Mesothelial cell of epicardium (in vitro differentiated cells): ENCODE measurements around the gene CENPM. TPM values are rescaled to one million over a fixed set of nuclear protein-coding genes. Genes with fewer than 3 reads are reported as not detected.

Source experiments
- DNase-seq, 2 experiments: peaks; one replicate each; pipeline ENCODE4 v3.0.0; 2021; ENCODE audit warnings: low spot score in 2 of 2; ENCODE audit not compliant: unreplicated experiment in 2 of 2
- H3K27ac Mint-ChIP-seq: 2 replicates; pipeline ENCODE4 v1.8.0; 2021; ENCODE audit warnings: mixed read lengths
- H3K27me3 Mint-ChIP-seq: 2 replicates; pipeline ENCODE4 v1.8.0; 2021; ENCODE audit warnings: low read depth, mixed read lengths
- H3K36me3 Mint-ChIP-seq: 2 replicates; pipeline ENCODE4 v1.8.0; 2021; ENCODE audit warnings: mixed read lengths
- H3K4me1 Mint-ChIP-seq: 2 replicates; pipeline ENCODE4 v1.8.0; 2021; ENCODE audit warnings: mixed read lengths
- H3K4me3 Mint-ChIP-seq: 2 replicates; pipeline ENCODE4 v1.8.0; 2021; ENCODE audit warnings: mild to moderate bottlenecking, moderate library complexity, mixed read lengths
- H3K9me3 Mint-ChIP-seq: 2 replicates; pipeline ENCODE4 v1.8.0; 2021; ENCODE audit warnings: mixed read lengths
- total RNA-seq: library from RNA; stranded (reverse); gene quantifications from 3 replicates; pipeline ENCODE4 v1.2.1, GENCODE V29; 2021
- TF ChIP-seq, protein P1 (sequence below): fragments of 200-600 bp; sonication (generic); IDR thresholded peaks from one replicate; pipeline ENCODE4 v1.5.0; 2021; ENCODE audit warnings: antibody characterized with exemption; ENCODE audit not compliant: unreplicated experiment

Gene CENPM
- total RNA-seq, 1 donor from 2014 or later, result 13.3 TPM

GRCh38 chr22:41936894-41937169, 10.1 kb downstream of the CENPM start:
- H3K27ac Mint-ChIP-seq, result no peak overlapping the region
- H3K4me1 Mint-ChIP-seq, result no peaks in the 10 kb centered on the region
- H3K27me3 Mint-ChIP-seq, result no peaks in the 10 kb centered on the region
- TF ChIP-seq, protein P1, sequence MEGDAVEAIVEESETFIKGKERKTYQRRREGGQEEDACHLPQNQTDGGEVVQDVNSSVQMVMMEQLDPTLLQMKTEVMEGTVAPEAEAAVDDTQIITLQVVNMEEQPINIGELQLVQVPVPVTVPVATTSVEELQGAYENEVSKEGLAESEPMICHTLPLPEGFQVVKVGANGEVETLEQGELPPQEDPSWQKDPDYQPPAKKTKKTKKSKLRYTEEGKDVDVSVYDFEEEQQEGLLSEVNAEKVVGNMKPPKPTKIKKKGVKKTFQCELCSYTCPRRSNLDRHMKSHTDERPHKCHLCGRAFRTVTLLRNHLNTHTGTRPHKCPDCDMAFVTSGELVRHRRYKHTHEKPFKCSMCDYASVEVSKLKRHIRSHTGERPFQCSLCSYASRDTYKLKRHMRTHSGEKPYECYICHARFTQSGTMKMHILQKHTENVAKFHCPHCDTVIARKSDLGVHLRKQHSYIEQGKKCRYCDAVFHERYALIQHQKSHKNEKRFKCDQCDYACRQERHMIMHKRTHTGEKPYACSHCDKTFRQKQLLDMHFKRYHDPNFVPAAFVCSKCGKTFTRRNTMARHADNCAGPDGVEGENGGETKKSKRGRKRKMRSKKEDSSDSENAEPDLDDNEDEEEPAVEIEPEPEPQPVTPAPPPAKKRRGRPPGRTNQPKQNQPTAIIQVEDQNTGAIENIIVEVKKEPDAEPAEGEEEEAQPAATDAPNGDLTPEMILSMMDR, result no peak
- no peaks in the 10 kb centered on the region for H3K9me3 Mint-ChIP-seq
- DNase-seq, result no peak
- no peak overlapping the region for H3K4me3 Mint-ChIP-seq
- peaks cover 2% of the 10 kb centered on the region for H3K36me3 Mint-ChIP-seq

- no peaks in the 10 kb centered on the region for H3K4me1 Mint-ChIP-seq
- no peak for DNase-seq
- no peaks in the 10 kb centered on the region for H3K9me3 Mint-ChIP-seq
- H3K4me3 Mint-ChIP-seq, result no peak overlapping the region
- H3K27me3 Mint-ChIP-seq, result no peaks in the 10 kb centered on the region
- H3K36me3 Mint-ChIP-seq, result no peaks in the 10 kb centered on the region
- TF ChIP-seq, protein P1, result no peak
- H3K27ac Mint-ChIP-seq, result no peak overlapping the region
These were observed 11.4 kb downstream of the CENPM start for GRCh38 chr22:41935509-41935908.

GRCh38 chr22:41935015-41935351, 12.0 kb downstream of the CENPM start:
- DNase-seq, result no peak
- TF ChIP-seq, protein P1, result no peak
- no peaks in the 10 kb centered on the region for H3K4me1 Mint-ChIP-seq
- no peak overlapping the region for H3K27ac Mint-ChIP-seq
- no peak overlapping the region for H3K4me3 Mint-ChIP-seq
- no peaks in the 10 kb centered on the region for H3K36me3 Mint-ChIP-seq
- no peaks in the 10 kb centered on the region for H3K9me3 Mint-ChIP-seq
- no peaks in the 10 kb centered on the region for H3K27me3 Mint-ChIP-seq

GRCh38 chr22:41934284-41935014, 12.5 kb downstream of the CENPM start:
- no peaks in the 10 kb centered on the region for H3K36me3 Mint-ChIP-seq
- H3K27ac Mint-ChIP-seq, result no peak overlapping the region
- H3K27me3 Mint-ChIP-seq, result no peaks in the 10 kb centered on the region
- H3K4me3 Mint-ChIP-seq, result no peak overlapping the region
- H3K9me3 Mint-ChIP-seq, result no peaks in the 10 kb centered on the region
- no peaks in the 10 kb centered on the region for H3K4me1 Mint-ChIP-seq
- TF ChIP-seq, protein P1, result no peak
- DNase-seq, result no peak

- Mint-ChIP-seq H3K27me3 (no peaks in the 10 kb centered on the region), H3K4me3 (no peak overlapping the region), H3K4me1 (no peaks in the 10 kb centered on the region), H3K9me3 (no peaks in the 10 kb centered on the region), H3K36me3 (no peaks in the 10 kb centered on the region), H3K27ac (no peak overlapping the region)
- DNase-seq, result no peak
- TF ChIP-seq, protein P1, result no peak
These were observed 13.4 kb downstream of the CENPM start for GRCh38 chr22:41933411-41934177.
